Activated CD4-positive, alpha-beta T cell treated with anti-CD3 and anti-CD28 coated beads, Interleukin-2, amount 10 ng/mL, durations not matched to agents 7 days and 5 days (primary cell): ENCODE data around the gene TLL1. TPM values are rescaled to one million over a fixed set of nuclear protein-coding genes. Genes with fewer than 3 reads are reported as not detected.

Experiments used
- CTCF ChIA-PET: fragments of 350-600 bp; sonication (Branson Sonifier 250); formaldehyde crosslinking; loops from one replicate; lab custom pipeline; 2021; ENCODE audit warnings: antibody characterized with exemption; lab: Charles Lee
- POLR2A ChIA-PET: fragments of 350-600 bp; sonication (Branson Sonifier 250); formaldehyde crosslinking; loops from one replicate; lab custom pipeline; 2021; ENCODE audit warnings: antibody characterized with exemption; lab: Charles Lee
- DNase-seq: peaks from one replicate; pipeline ENCODE4 v3.0.0-alpha.2; 2020
- H3K27ac Mint-ChIP-seq: one replicate; pipeline ENCODE4 v1.8.0; 2021; ENCODE audit warnings: mild to moderate bottlenecking, moderate library complexity, mixed read lengths
- H3K27me3 Mint-ChIP-seq: one replicate; pipeline ENCODE4 v1.8.0; 2021; ENCODE audit warnings: mixed read lengths
- H3K36me3 Mint-ChIP-seq: one replicate; pipeline ENCODE4 v1.8.0; 2021; ENCODE audit warnings: low read depth, mixed read lengths
- H3K4me1 Mint-ChIP-seq: one replicate; pipeline ENCODE4 v1.8.0; 2021; ENCODE audit warnings: mixed read lengths
- H3K4me3 Mint-ChIP-seq: one replicate; pipeline ENCODE4 v1.8.0; 2021; ENCODE audit warnings: mild to moderate bottlenecking, moderate library complexity, mixed read lengths
- H3K9me3 Mint-ChIP-seq: one replicate; pipeline ENCODE4 v1.8.0; 2021; ENCODE audit warnings: mixed read lengths
- total RNA-seq, 2 experiments: library from RNA; stranded (reverse); gene quantifications; one replicate each; pipeline ENCODE4 v1.2.3, GENCODE V29; 2021

Gene TLL1
- total RNA-seq, 2 experiments from 2014 or later = not detected

DNA sequence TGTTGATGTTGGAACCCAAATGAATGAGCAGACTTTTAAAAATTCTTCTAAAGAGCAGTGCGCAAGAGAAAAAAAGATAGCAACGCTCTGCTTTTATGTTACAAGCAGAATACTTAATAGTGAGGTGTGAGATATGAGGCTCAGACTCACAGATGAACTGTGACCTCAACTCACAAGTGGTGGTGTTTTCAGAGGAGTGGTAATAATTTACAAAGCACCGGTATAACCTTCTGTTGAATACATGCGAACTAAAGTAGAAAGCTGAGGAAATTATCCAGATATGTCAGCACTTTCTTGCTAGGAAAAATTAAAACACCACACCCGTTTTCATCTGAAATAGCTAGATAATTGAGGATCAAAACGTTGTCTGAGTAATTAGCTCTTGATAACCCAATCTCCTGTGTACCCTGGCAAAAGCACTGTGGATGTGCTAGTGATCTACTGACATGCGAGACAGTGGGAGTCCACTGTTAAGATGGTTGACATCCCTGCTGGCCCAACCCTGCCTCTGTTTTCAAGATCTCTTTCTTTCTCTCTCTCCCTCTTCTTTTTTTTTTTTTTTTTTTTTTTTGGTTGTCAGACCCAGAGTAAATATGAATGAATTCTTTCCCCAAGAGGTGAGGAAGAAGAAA is 6.9 kb upstream of the TLL1 start:
- CTCF ChIA-PET = no interaction called here
- POLR2A ChIA-PET = no interaction called here
- Mint-ChIP-seq H3K4me1 (no peaks in the 10 kb centered on the region), H3K9me3 (no peaks in the 10 kb centered on the region), H3K27me3 (peaks cover 3% of the 10 kb centered on the region), H3K27ac (no peak overlapping the region), H3K36me3 (no peaks in the 10 kb centered on the region), H3K4me3 (no peak overlapping the region)
- no peak for DNase-seq

DNA sequence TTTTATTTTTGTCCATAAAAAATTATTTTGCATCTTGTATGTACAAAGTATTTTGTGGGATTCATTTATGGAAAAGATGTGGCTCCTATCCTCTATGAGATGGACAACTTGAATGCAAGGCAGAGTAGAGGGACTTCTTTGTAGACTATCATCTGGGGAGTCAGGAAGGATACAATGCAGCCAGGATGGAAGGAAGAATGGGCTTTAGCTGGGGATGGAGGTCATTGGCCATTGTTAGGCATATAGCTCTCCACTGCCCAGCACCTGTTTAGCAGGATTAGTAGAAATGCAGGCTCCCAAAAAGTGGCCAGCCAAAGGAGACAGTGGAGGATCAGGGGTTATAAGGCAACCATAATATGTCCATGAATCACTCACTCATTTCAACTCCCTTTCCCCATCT is 5.1 kb upstream of the TLL1 start:
- peaks cover 4% of the 10 kb centered on the region for H3K4me1 Mint-ChIP-seq
- H3K9me3 Mint-ChIP-seq = no peaks in the 10 kb centered on the region
- ChIA-PET POLR2A (no interaction called here), CTCF (interaction anchor here (0.7 kb wide), 1 partner anchor 71 kb away, joined by 3 read pairs; no protein-coding TSS in a partner anchor)
- H3K27ac Mint-ChIP-seq = no peak overlapping the region
- no peak overlapping the region for H3K4me3 Mint-ChIP-seq
- peaks cover 22% of the 10 kb centered on the region for H3K27me3 Mint-ChIP-seq
- DNase-seq = no peak
- H3K36me3 Mint-ChIP-seq = no peaks in the 10 kb centered on the region

DNA sequence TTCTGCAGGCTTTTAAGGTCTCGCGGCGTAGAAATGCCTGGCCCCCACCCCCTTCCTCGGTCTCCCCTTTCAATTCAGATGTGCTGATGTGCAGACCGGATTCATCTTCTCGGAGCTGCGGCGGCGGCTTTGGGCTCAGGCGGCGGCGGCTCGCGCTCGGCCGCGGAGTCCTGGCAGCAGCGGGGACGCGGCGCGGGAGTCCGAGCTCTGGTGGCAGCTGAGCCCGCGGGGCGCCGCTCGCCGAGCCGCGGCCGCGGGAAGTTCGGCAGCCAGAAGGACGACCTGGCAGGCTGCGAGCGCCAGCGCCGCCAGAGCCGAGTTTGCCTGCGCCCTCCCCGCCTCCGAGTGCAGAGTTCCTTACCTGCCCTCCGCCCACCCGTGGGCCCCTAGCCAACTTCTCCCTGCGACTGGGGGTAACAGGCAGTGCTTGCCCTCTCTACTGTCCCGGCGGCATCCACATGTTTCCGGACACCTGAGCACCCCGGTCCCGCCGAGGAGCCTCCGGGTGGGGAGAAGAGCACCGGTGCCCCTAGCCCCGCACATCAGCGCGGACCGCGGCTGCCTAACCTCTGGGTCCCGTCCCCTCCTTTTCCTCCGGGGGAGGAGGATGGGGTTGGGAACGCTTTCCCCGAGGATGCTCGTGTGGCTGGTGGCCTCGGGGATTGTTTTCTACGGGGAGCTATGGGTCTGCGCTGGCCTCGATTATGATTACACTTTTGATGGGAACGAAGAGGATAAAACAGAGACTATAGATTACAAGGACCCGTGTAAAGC is 448 bp downstream of the TLL1 start:
- Mint-ChIP-seq H3K27ac (no peak overlapping the region), H3K27me3 (peaks cover 56% of the 10 kb centered on the region), H3K4me1 (peaks cover 10% of the 10 kb centered on the region), H3K36me3 (no peaks in the 10 kb centered on the region), H3K9me3 (no peaks in the 10 kb centered on the region), H3K4me3 (no peak overlapping the region)
- ChIA-PET POLR2A (no interaction called here), CTCF (no interaction called here)
- no peak for DNase-seq

DNA sequence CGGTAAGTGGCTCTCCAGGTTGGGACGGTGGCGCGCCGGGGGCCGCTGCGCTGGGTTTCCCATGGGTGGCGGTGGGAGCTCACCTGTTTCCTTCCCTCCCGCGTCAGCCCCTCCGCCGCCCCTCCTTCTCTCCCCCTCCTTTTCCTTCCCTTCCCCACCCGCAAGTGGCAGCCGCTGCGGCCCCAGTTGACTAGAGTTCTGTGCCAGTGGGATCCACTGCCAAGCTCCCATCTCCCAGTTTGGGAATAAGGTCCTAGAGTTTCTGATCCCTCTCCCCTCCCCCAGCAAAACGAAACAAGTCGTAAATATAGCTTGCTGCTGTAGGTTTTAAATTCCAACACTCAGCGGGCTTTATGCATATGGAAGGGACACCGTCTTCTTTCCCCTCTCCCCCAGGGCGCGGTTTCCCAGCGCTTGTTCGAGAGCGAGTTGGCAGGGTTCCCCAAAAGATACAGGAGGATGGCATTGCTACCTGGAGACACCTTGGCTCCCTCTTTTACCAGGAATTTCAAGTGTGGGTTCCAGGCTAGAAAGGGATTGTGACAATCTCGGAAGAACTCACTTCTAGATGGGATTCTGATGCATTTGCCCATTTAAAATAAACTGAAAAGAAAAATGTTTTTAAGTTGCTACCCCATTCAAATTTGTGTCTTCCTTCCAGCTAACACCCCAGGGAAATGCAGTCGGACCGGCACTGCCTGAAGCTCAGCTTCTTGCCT is 1.2 kb downstream of the TLL1 start:
- Mint-ChIP-seq H3K4me1 (peaks cover 10% of the 10 kb centered on the region), H3K4me3 (no peak overlapping the region), H3K27me3 (peaks cover 56% of the 10 kb centered on the region), H3K36me3 (no peaks in the 10 kb centered on the region), H3K9me3 (no peaks in the 10 kb centered on the region), H3K27ac (no peak overlapping the region)
- ChIA-PET POLR2A (no interaction called here), CTCF (no interaction called here)
- no peak for DNase-seq

DNA sequence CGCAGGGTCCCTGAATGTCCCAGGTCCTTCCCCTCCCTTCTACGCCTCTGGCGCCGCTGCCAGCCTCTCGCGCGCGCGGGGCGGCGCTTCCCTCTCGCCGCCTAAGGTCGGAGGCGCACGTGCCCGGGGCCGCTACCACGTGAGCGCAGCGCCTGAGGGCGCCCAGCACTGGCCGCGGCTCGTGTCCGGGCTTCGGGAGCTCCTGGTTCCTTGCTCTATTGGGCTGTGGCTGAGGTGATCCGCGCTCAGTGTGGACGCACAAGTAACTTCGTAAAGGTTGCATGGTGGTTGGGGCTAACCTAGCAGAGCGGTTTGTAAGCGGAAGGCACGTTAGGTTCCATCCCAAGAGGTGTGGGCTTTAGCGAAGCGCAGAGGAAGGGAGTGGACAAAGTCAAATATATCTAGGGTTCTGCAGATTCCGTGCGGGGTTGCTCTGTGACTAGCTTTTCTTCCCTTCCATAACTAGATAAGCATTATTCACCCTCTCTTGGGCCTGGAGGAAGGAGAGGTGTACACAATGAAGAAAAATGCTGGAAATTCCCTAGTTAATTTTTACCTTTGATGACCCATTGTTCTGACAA is 1.8 kb downstream of the TLL1 start:
- no peak overlapping the region for H3K27ac Mint-ChIP-seq
- no peak overlapping the region for H3K4me3 Mint-ChIP-seq
- H3K4me1 Mint-ChIP-seq = peaks cover 10% of the 10 kb centered on the region
- DNase-seq = no peak
- H3K36me3 Mint-ChIP-seq = no peaks in the 10 kb centered on the region
- CTCF ChIA-PET = no interaction called here
- H3K27me3 Mint-ChIP-seq = peaks cover 56% of the 10 kb centered on the region
- POLR2A ChIA-PET = no interaction called here
- H3K9me3 Mint-ChIP-seq = no peaks in the 10 kb centered on the region

DNA sequence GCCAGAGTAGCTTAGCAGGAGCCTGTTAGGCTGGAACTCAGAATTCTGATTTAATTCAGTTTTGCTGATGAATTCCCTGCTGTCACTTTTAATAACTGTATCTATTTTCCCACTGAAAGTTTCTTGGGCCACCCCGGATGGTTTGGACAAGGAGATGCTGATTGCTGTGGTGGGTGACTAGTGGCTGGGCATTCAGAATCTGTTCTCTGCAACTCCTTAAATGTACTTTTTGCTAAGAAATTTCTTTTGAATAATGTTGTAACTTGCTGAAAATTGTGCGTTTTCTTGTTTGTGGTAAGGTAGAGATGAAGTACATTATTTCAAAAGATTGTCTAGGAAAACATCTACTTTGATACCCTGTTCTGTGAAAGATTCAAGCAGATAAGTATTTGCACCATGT is 2.4 kb downstream of the TLL1 start:
- Mint-ChIP-seq H3K27me3 (peaks cover 54% of the 10 kb centered on the region), H3K9me3 (no peaks in the 10 kb centered on the region), H3K27ac (no peak overlapping the region), H3K4me1 (peaks cover 10% of the 10 kb centered on the region), H3K4me3 (no peak overlapping the region), H3K36me3 (no peaks in the 10 kb centered on the region)
- POLR2A ChIA-PET = no interaction called here
- DNase-seq = no peak
- CTCF ChIA-PET = no interaction called here

DNA sequence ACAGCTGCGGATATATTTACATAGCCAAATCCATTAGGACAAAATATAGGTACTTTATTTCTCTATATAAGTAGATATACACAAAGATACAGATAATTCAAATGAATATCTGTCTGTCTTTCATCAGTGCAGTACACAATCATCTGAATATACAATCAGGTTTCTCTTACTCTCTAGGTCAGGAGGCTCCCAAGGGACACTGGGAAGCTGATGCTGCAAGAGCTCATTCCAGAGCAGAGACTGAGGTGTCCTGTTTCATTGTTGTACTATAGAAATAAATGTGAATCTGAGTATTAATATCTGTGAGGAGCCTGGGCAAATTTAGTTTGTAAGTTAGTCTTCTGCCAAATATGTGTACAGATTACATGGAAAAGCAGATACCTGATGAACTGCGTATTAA is 4.2 kb downstream of the TLL1 start:
- DNase-seq = no peak
- Mint-ChIP-seq H3K27ac (no peak overlapping the region), H3K4me3 (no peak overlapping the region), H3K4me1 (peaks cover 10% of the 10 kb centered on the region), H3K9me3 (no peaks in the 10 kb centered on the region), H3K36me3 (no peaks in the 10 kb centered on the region), H3K27me3 (peaks cover 41% of the 10 kb centered on the region)
- ChIA-PET CTCF (no interaction called here), POLR2A (no interaction called here)

DNA sequence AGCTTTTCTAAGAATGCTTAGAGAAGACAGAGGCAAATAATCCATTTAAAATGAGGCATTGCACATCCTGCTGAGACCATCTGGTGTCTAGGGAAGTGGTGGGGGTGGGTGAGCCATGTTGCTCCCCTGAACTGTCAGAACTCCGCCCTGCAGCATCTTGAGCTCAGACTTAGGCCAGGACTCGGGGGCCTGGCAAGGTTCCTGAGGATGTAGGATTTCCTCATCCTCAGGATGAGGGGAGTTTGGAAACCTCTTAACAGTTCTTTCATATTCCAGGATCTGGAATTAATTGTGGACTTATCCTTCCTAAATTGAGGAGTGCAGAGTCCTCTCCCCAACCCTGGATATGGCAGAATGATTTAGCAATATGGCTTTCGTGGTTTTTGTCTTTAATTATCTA is 6.6 kb downstream of the TLL1 start:
- peaks cover 20% of the 10 kb centered on the region for H3K27me3 Mint-ChIP-seq
- ChIA-PET POLR2A (no interaction called here), CTCF (no interaction called here)
- H3K36me3 Mint-ChIP-seq = no peaks in the 10 kb centered on the region
- no peak overlapping the region for H3K27ac Mint-ChIP-seq
- DNase-seq = no peak
- H3K9me3 Mint-ChIP-seq = no peaks in the 10 kb centered on the region
- no peaks in the 10 kb centered on the region for H3K4me1 Mint-ChIP-seq
- no peak overlapping the region for H3K4me3 Mint-ChIP-seq

DNA sequence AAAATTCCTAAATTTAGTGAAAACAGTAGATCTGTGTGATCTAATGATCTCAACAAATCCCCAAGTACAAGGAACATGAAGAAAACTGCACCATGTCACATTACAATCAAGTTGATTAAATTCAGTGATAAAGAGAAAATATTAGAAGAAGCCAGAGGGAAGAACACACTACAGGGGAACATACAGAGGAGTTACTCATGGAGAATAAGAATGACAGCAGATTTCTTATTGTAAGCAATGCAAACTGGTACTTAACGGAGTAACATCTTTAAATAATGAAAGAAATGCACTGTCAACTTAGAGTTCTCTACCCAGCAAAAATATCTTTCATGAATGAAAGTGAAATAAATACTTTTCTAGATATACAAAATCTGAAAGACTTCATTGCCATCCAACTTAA is 21.1 kb downstream of the TLL1 start:
- Mint-ChIP-seq H3K9me3 (no peaks in the 10 kb centered on the region), H3K4me3 (no peak overlapping the region), H3K4me1 (no peaks in the 10 kb centered on the region), H3K27me3 (no peaks in the 10 kb centered on the region), H3K27ac (no peak overlapping the region), H3K36me3 (no peaks in the 10 kb centered on the region)
- CTCF ChIA-PET = no interaction called here
- POLR2A ChIA-PET = no interaction called here
- DNase-seq = no peak

DNA sequence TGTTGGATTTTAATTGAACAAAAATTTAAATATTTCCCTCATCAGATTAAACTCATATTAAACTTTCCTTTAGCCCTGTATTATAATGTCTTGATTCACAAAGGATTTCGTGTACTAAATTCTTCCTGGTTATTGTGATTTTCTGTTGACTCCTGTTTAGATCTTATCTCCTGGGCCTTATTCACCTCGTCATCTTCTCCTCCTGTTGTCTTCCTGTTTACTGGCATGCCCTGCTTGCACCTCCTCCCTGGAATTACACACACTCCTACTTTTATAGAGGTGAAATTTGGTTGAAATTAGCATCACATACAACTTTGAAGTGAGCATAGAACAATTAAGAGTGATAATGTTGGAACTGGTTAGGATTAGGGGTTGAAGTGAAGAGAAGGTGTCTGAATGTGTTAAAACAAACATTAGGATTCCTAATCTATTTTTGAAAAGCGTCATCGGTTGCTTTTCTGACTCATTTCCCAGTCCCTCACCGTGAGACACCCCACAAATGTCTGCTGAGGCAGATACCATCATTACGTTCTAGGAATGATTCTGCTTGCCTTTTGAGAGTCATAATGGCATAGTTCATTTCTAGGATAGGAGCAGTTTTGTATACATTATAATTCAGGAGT is 32.5 kb downstream of the TLL1 start:
- DNase-seq = no peak
- H3K9me3 Mint-ChIP-seq = no peaks in the 10 kb centered on the region
- no peak overlapping the region for H3K4me3 Mint-ChIP-seq
- H3K27me3 Mint-ChIP-seq = no peaks in the 10 kb centered on the region
- CTCF ChIA-PET = no interaction called here
- POLR2A ChIA-PET = no interaction called here
- no peaks in the 10 kb centered on the region for H3K36me3 Mint-ChIP-seq
- H3K4me1 Mint-ChIP-seq = no peaks in the 10 kb centered on the region
- no peak overlapping the region for H3K27ac Mint-ChIP-seq

DNA sequence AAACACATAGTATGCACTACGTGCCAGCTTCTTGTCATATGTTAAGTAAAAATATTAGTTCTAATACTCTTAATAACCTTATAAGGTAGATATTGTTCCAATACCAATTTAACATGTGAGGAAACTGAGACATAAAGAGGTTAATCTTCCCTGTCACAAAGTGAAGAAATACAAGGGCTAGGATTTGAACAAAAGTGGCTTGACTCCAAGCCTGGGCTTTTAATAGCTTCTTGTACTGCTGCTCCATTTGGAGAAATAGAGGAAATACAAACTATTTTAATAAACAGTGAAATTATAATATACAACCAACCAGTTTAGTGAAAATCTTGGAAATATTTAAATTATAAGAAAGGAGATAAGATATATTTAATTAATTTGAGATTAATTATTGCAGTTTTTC is 33.2 kb downstream of the TLL1 start:
- Mint-ChIP-seq H3K36me3 (no peaks in the 10 kb centered on the region), H3K4me3 (no peak overlapping the region)
- CTCF ChIA-PET = no interaction called here

DNA sequence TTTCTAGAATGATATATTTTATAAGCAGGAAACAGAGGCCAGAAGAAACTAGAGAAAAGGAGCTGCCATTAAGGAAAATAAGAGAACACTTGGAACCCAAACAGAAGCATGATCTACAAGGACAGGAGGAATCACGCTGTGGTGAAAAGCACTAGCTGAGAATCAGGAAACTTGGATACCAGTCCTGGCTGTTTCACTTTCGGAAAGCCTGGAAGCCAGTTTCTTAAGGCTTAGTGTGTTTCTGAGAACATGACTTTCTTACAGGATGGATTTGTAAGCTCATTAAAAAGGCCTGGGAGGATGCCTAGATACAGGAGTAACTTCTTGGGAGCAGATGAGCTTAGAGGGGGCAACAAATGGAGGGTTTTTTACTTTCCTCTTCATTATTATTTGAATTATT is 36.9 kb downstream of the TLL1 start:
- Mint-ChIP-seq H3K27ac (no peak overlapping the region), H3K36me3 (no peaks in the 10 kb centered on the region), H3K4me3 (no peak overlapping the region), H3K9me3 (no peaks in the 10 kb centered on the region), H3K27me3 (no peaks in the 10 kb centered on the region), H3K4me1 (no peaks in the 10 kb centered on the region)
- POLR2A ChIA-PET = no interaction called here
- CTCF ChIA-PET = no interaction called here
- DNase-seq = no peak

More for the DNA sequence above, 33.2 kb downstream of the TLL1 start:
- Mint-ChIP-seq H3K27ac (no peak overlapping the region), H3K27me3 (no peaks in the 10 kb centered on the region), H3K9me3 (no peaks in the 10 kb centered on the region), H3K4me1 (no peaks in the 10 kb centered on the region)
- DNase-seq = no peak
- POLR2A ChIA-PET = no interaction called here

DNA sequence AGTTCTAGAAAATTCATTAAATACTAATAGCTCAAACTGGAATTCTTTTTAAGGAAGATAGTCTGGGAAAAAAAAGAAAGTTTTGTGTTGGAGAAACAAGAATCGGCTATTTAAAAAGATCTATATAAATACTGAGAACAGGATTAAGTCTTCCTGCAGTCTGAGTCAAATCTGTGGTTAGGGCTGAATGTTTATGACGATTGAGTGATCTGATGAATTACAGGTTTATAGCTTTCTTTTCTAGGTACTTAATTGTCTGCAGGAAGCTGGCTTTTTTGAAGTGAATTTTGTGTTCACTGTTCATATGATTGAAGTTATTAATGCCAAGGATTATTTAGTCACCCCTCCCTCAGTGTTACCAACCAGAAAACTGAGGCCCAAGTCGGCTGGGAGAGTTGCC is 42.2 kb downstream of the TLL1 start:
- ChIA-PET POLR2A (no interaction called here), CTCF (no interaction called here)
- Mint-ChIP-seq H3K36me3 (no peaks in the 10 kb centered on the region), H3K4me1 (no peaks in the 10 kb centered on the region), H3K27ac (no peak overlapping the region), H3K27me3 (no peaks in the 10 kb centered on the region), H3K4me3 (no peak overlapping the region), H3K9me3 (no peaks in the 10 kb centered on the region)
- DNase-seq = no peak
